ENCODE measurements around the gene GLMN. TPM values are rescaled to one million over a fixed set of nuclear protein-coding genes. Genes with fewer than 3 reads are reported as not detected.

The GLMN gene, protein sequence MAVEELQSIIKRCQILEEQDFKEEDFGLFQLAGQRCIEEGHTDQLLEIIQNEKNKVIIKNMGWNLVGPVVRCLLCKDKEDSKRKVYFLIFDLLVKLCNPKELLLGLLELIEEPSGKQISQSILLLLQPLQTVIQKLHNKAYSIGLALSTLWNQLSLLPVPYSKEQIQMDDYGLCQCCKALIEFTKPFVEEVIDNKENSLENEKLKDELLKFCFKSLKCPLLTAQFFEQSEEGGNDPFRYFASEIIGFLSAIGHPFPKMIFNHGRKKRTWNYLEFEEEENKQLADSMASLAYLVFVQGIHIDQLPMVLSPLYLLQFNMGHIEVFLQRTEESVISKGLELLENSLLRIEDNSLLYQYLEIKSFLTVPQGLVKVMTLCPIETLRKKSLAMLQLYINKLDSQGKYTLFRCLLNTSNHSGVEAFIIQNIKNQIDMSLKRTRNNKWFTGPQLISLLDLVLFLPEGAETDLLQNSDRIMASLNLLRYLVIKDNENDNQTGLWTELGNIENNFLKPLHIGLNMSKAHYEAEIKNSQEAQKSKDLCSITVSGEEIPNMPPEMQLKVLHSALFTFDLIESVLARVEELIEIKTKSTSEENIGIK
- total RNA-seq, result 9.8 and 11.0 TPM in 2 replicates

DNA sequence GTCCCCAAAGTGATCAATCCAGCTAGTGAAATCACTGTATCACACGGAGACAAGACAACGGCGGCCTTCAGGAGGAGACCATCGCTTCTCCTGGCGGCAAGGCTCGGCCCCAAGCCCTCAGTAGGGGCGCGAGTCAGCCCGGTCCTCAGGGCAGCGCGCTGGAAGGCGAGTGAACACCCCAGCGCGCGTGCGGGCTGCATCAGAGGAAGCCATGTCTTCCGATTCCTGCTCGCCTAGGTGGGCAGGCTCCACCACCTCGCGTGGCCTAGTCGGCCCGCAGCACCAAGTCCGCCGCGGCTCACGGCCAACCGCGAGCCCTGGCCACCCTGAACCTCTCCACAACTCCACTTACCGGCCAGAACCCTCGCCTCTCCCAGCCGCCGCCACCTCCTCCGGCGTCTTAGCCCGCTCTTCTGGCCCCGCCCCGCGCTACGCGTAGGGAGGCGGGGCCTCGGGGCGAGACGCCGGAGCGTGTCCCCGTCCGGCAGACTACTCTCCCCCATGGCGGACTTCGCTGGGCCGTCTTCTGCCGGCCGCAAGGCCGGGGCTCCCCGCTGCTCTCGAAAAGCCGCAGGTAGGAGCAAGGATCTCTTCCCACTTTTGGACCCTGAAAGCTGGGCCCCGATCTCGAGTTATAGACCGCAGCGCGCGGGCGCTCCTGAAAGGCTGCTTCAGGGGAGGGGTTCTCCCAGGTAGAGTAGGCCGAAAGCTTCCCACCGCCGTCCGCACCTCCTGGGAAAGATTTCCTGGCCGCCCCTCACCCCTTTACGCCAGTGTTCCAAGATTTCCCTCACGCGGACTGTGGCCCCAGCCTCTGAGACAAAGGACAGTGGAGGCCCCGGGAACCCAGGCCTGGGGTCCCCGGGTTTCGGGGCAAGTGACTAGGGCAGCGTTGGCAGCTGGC is at the start of gene GLMN, which contains the start of gene RPAP2:
Gene GLMN, minus strand, starts transcription at position 415 of the 904 bp plus-strand sequence. CDS start 988 bp downstream, outside the sequence.
Gene RPAP2, plus strand, starts transcription at position 487 of the 904 bp plus-strand sequence. Its CDS starts 15 bp downstream, at position 502.

DNA sequence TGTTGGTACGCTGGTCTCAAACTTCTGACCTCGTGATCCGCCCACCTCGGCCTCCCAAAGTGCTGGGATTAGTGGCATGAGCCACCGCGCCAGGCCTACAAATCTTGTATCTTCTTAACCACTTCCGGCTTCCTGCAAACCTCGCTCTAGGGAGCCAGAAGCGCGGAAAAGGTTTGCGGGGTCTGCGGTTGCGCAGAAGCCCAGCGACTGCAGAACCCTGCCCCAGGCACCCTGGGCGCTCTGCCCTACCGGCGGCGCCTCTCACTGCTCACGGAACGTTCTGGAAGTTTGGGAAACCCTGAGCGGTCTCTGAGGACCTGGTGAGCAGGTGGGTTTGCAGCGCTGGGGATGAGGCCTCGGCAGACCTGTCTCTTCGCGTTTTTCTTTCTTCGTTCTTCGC is 81.1 kb downstream of the GLMN start, which contains the start of gene C1orf146:
Gene C1orf146, plus strand, starts transcription at position 195 of the 400 bp plus-strand sequence. CDS start 13,506 bp downstream, outside the sequence.

Other genes with a start within 250 kb of the GLMN start
- gene SETSIP, start 223.6 kb downstream of the GLMN start, total RNA-seq, result 0.13 TPM in 1 of 2 replicates, not detected in the other
- gene BTBD8, start 218.6 kb downstream of the GLMN start, total RNA-seq, result 1.1 and 2.1 TPM in 2 replicates
- gene C1orf146, start 81.1 kb downstream of the GLMN start, total RNA-seq, result not detected in 2 replicates
- gene RPAP2, start 72 bp upstream of the GLMN start, total RNA-seq, result 10.8 and 16.5 TPM in 2 replicates
- gene GFI1, start 187.9 kb upstream of the GLMN start, total RNA-seq, result 0.07 TPM in 1 of 2 replicates, not detected in the other

All from mammary microvascular endothelial cell (primary cell).